ENCODE results near the gene KRT6A. TPM values are rescaled to one million over a fixed set of nuclear protein-coding genes. Genes with fewer than 3 reads are reported as not detected.

Gene KRT6A
- total RNA-seq, 2 donors from 2014 or later, result not detected

DNA sequence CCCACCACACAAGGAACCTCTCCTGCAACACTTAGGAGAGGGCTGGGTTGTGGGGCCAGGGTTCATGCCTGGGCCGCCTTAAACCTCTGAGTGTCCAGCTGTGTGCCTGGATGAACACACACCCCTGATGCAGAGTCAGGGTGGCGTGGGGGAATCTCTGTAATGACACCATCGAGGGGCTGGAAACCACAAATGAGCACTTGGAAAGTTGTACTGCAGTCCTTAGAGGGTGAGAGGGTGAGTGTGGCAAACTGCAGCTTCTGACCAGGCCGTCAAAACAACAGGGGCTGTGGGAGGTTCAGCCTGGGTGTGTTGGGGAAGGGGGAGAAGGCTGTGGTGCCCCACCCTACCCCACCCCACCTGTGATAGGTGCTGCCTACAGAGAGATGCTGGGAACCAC lies 39.6 kb upstream of the KRT6A start:
- intact Hi-C loops (cut with DNase I), result no loop called here
- Histone ChIP-seq H3K36me3 (no peaks in the 10 kb centered on the region), H3K4me3 (no peak overlapping the region), H3K27ac (no peak overlapping the region), H3K27me3 (no peaks in the 10 kb centered on the region), H3K9ac (ENCODE audit: low read depth in 2 of 2, low read length in 2 of 2) (no peak overlapping the region), H3K9me3 (no peaks in the 10 kb centered on the region), H3K4me1 (no peaks in the 10 kb centered on the region)
- TF ChIP-seq CTCF (IDR thresholded peaks at IDR 0.05), result no peak
- DNase-seq, result no peak

GRCh38 chr12:52531566-52532300 lies 38.7 kb upstream of the KRT6A start:
- H3K9ac ChIP-seq (ENCODE audit: low read depth in 2 of 2, low read length in 2 of 2), result no peak overlapping the region
- H3K4me3 ChIP-seq, result no peak overlapping the region
- H3K9me3 ChIP-seq, result no peaks in the 10 kb centered on the region
- H3K27me3 ChIP-seq, result no peaks in the 10 kb centered on the region
- TF ChIP-seq CTCF (IDR thresholded peaks at IDR 0.05), result no peak
- intact Hi-C loops (cut with DNase I), result no loop called here
- H3K4me1 ChIP-seq, result no peaks in the 10 kb centered on the region
- no peak for DNase-seq
- no peaks in the 10 kb centered on the region for H3K36me3 ChIP-seq
- H3K27ac ChIP-seq, result no peak overlapping the region

GRCh38 chr12:52530905-52531304 lies 37.8 kb upstream of the KRT6A start:
- no peak overlapping the region for H3K27ac ChIP-seq
- no peaks in the 10 kb centered on the region for H3K36me3 ChIP-seq
- no peak overlapping the region for H3K4me3 ChIP-seq
- no peaks in the 10 kb centered on the region for H3K9me3 ChIP-seq
- no peak overlapping the region for H3K9ac ChIP-seq (ENCODE audit: low read depth in 2 of 2, low read length in 2 of 2)
- TF ChIP-seq CTCF (IDR thresholded peaks at IDR 0.05), result no peak
- DNase-seq, result no peak
- intact Hi-C loops (cut with DNase I), result no loop called here
- H3K27me3 ChIP-seq, result no peaks in the 10 kb centered on the region
- H3K4me1 ChIP-seq, result no peaks in the 10 kb centered on the region

DNA sequence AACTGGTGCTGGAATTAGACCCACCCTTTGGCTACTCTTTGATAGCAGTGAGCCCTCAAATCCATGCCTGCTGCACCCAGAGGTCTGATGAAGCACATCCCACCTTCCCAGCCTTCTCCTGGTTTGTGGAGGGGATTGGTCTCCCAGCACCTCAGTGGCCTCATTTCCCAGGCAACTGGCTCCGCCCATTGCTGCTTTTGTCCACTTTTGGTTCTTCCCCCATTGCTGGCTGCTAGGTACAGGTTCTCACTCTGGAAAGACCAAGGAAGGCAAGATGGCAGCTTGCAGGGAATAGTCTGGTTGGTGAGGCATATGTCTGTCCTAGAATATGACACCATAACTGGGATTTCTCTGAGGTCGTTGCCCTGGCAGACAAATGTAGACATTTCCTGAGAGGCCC lies 37.3 kb upstream of the KRT6A start:
- H3K9ac ChIP-seq (ENCODE audit: low read depth in 2 of 2, low read length in 2 of 2), result no peak overlapping the region
- intact Hi-C loops (cut with DNase I), result no loop called here
- no peaks in the 10 kb centered on the region for H3K27me3 ChIP-seq
- no peak overlapping the region for H3K4me3 ChIP-seq
- TF ChIP-seq CTCF (IDR thresholded peaks at IDR 0.05), result no peak
- no peak overlapping the region for H3K27ac ChIP-seq
- H3K9me3 ChIP-seq, result no peaks in the 10 kb centered on the region
- no peak for DNase-seq
- H3K4me1 ChIP-seq, result no peaks in the 10 kb centered on the region
- H3K36me3 ChIP-seq, result no peaks in the 10 kb centered on the region

- Histone ChIP-seq H3K9me3 (no peaks in the 10 kb centered on the region), H3K27me3 (no peaks in the 10 kb centered on the region), H3K27ac (no peak overlapping the region), H3K36me3 (no peaks in the 10 kb centered on the region), H3K9ac (ENCODE audit: low read depth in 2 of 2, low read length in 2 of 2) (no peak overlapping the region), H3K4me3 (no peak overlapping the region), H3K4me1 (no peaks in the 10 kb centered on the region)
- intact Hi-C loops (cut with DNase I), result no loop called here
- no peak for DNase-seq
- no peak for TF ChIP-seq CTCF (IDR thresholded peaks at IDR 0.05)
Observed at GRCh38 chr12:52529846-52530245, 36.8 kb upstream of the KRT6A start.

Data from colonic mucosa (tissue), 4 donors.